GM21423 (cell line): ENCODE measurements around the gene GPR137B.
A peak's percentile ranks its signal among the peaks of the same experiment; 100 is the strongest.
"Not testable (repeated sequence)": the region's sequence is repeated elsewhere in the genome, so short reads cannot be mapped to it uniquely, and the experiment has no call there.

Experiments used
- ATAC-seq: cut with Tn5 transposase; IDR thresholded peaks from one replicate; pipeline ENCODE4 v1.9.1; 2021; ENCODE audit warnings: mild to moderate bottlenecking, moderate library complexity; ENCODE audit not compliant: unreplicated experiment

Gene GPR137B

GRCh38 chr1:236143104-236143948, 987 bp downstream of the GPR137B start:
- peak; percentile 32 for ATAC-seq

GRCh38 chr1:236144033-236144432, 1.7 kb downstream of the GPR137B start:
- no peak for ATAC-seq

GRCh38 chr1:236144446-236145150, 2.3 kb downstream of the GPR137B start:
- no peak for ATAC-seq

- ATAC-seq = no peak
These were observed 4.7 kb downstream of the GPR137B start for GRCh38 chr1:236147068-236147467.

- no peak for ATAC-seq
These were observed 5.5 kb downstream of the GPR137B start for GRCh38 chr1:236147521-236148469.

GRCh38 chr1:236148470-236148845, 6.1 kb downstream of the GPR137B start:
- no peak for ATAC-seq

- no peak for ATAC-seq
These were observed 6.8 kb downstream of the GPR137B start for GRCh38 chr1:236149003-236149595.

GRCh38 chr1:236149696-236150228, 7.4 kb downstream of the GPR137B start:
- ATAC-seq = no peak

- no peak for ATAC-seq
These were observed 8.1 kb downstream of the GPR137B start for GRCh38 chr1:236150311-236150955.

GRCh38 chr1:236150986-236151385, 8.6 kb downstream of the GPR137B start:
- no peak for ATAC-seq

- no peak for ATAC-seq
These were observed 9.5 kb downstream of the GPR137B start for GRCh38 chr1:236151739-236152424.

- ATAC-seq = no peak
These were observed 11.8 kb downstream of the GPR137B start for GRCh38 chr1:236154126-236154525.

- ATAC-seq = no peak
These were observed 12.5 kb downstream of the GPR137B start for GRCh38 chr1:236154671-236155398.

GRCh38 chr1:236155399-236155767, 13.0 kb downstream of the GPR137B start:
- ATAC-seq = no peak

GRCh38 chr1:236155841-236156503, 13.6 kb downstream of the GPR137B start:
- ATAC-seq = no peak

- ATAC-seq = peak; percentile 78
These were observed 14.3 kb downstream of the GPR137B start for GRCh38 chr1:236156512-236157208.

GRCh38 chr1:236158072-236158471, 15.7 kb downstream of the GPR137B start:
- not testable (repeated sequence) for ATAC-seq

GRCh38 chr1:236158719-236159118, 16.4 kb downstream of the GPR137B start:
- ATAC-seq = no peak
